Esophagus muscularis mucosa (tissue), 4 donors: ENCODE data around the gene ADGRG6. TPM values are rescaled to one million over a fixed set of nuclear protein-coding genes. Genes with fewer than 3 reads are reported as not detected.

Source experiments
- DNase-seq: peaks from one replicate; pipeline ENCODE4 v3.0.0-alpha.2; 2017; ENCODE audit errors: extremely low spot score
- H3K27ac ChIP-seq, 4 donors: fragments of 200-600 bp; sonication (generic); replicated peaks in 1 of 4; 1 replicate in 3 of 4; 2 replicates in 1 of 4; pipeline ENCODE4 v1.5.1; 2016 to 2019; ENCODE audit warnings: mild to moderate bottlenecking in 1 of 4
- H3K27me3 ChIP-seq, 4 donors: fragments of 200-600 bp; sonication (generic); one replicate each; pipeline versions ENCODE4 v1.5.1 to v1.6.0; 2016 to 2019
- H3K36me3 ChIP-seq, 4 donors: fragments of 200-600 bp; sonication (generic); one replicate each; pipeline ENCODE4 v1.5.1; 2016 to 2019
- H3K4me1 ChIP-seq, 4 donors: fragments of 200-600 bp; sonication (generic); one replicate each; pipeline ENCODE4 v1.5.1; 2016 to 2019
- H3K4me3 ChIP-seq, 4 donors: fragments of 200-600 bp; sonication (generic); 1 replicate in 2 of 4; 2 replicates in 2 of 4; pipeline ENCODE4 v1.5.1; 2016 to 2019; ENCODE audit warnings: mild to moderate bottlenecking in 4 of 4, moderate library complexity in 1 of 4
- H3K9me3 ChIP-seq, 4 donors: fragments of 200-600 bp; sonication (generic); 1 replicate in 3 of 4; 2 replicates in 1 of 4; pipeline ENCODE4 v1.5.1; 2016 to 2019
- EP300 ChIP-seq: sonication (generic); formaldehyde crosslinking; IDR thresholded peaks from one replicate; pipeline ENCODE4 v1.6.1; 2017; ENCODE audit warnings: antibody characterized with exemption
- POLR2A ChIP-seq: fragments of 450-650 bp; IDR thresholded peaks from one replicate; pipeline ENCODE4 v1.6.1; 2017; ENCODE audit warnings: antibody characterized with exemption, moderate library complexity, mild to moderate bottlenecking, low read depth
- POLR2AphosphoS5 ChIP-seq, 2 donors: sonication (generic); formaldehyde crosslinking; IDR thresholded peaks; one replicate each; pipeline ENCODE4 v1.6.1; 2017; ENCODE audit warnings: antibody characterized with exemption in 2 of 2
- WGBS: methylation state at CpG from one replicate; pipeline ENCODE4 v1.1.5; 2018; 5-methylcytosine and 5-hydroxymethylcytosine counted together
- intact Hi-C: fragments of 100-400 bp; cut with DNase I; formaldehyde crosslinking; loops from one replicate; pipeline ENCODE4 v1.15.1; 2023
- total RNA-seq, 4 donors: library from RNA; depleted of rRNA; stranded (reverse); fragments of >200 nt; gene quantifications; one replicate each; pipeline versions ENCODE4 v1.1.0 to v1.2.1, GENCODE V29; 2016
- TF ChIP-seq, protein P1 (sequence below), 3 experiments: fragments of 200-600 bp in 2 of 3; fragments of 450-650 bp in 1 of 3; sonication (generic) in 2 of 3; IDR thresholded peaks; one replicate each; pipeline ENCODE4 v1.5.1; 2017 to 2019; ENCODE audit warnings: antibody characterized with exemption in 3 of 3, mild to moderate bottlenecking in 2 of 3, moderate library complexity in 1 of 3

Gene ADGRG6
- total RNA-seq, 4 donors from 2014 or later: 5.5 to 11.8 (median 8.0) TPM

DNA sequence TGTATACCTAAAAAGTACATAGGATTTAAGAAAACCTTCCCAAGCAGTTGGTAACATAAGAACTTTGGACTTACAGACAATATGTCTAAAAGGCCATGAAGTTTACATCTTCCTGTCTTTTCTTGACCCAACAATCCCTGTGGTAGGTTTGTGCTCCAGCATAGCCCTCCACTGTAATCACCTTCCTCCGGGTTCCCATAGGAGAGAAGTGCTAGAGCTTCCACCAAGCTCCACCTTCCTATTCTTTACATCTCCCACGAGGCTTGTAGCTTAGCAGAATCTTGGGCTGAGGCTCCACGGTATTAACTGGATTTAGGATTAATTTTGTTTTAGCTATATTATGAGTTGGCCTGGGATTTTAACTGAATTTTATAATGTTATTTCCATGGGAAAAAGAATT is 23.3 kb downstream of the ADGRG6 start:
- Histone ChIP-seq H3K36me3 (no peaks in the 10 kb centered on the region), H3K27ac (no peak overlapping the region), H3K27me3 (no peaks in the 10 kb centered on the region), H3K9me3 (no peaks in the 10 kb centered on the region), H3K4me1 (no peaks in the 10 kb centered on the region), H3K4me3 (no peak overlapping the region)
- intact Hi-C loops: no loop called here
- no peak for TF ChIP-seq POLR2A
- no peak for TF ChIP-seq POLR2AphosphoS5 (IDR thresholded peaks at IDR 0.05)
- no peak for TF ChIP-seq EP300
- TF ChIP-seq, protein P1, sequence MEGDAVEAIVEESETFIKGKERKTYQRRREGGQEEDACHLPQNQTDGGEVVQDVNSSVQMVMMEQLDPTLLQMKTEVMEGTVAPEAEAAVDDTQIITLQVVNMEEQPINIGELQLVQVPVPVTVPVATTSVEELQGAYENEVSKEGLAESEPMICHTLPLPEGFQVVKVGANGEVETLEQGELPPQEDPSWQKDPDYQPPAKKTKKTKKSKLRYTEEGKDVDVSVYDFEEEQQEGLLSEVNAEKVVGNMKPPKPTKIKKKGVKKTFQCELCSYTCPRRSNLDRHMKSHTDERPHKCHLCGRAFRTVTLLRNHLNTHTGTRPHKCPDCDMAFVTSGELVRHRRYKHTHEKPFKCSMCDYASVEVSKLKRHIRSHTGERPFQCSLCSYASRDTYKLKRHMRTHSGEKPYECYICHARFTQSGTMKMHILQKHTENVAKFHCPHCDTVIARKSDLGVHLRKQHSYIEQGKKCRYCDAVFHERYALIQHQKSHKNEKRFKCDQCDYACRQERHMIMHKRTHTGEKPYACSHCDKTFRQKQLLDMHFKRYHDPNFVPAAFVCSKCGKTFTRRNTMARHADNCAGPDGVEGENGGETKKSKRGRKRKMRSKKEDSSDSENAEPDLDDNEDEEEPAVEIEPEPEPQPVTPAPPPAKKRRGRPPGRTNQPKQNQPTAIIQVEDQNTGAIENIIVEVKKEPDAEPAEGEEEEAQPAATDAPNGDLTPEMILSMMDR (IDR thresholded peaks at IDR 0.05): no peak
- DNase-seq: no peak
- whole genome bisulfite sequencing: 80% methylated on average over 3 of the region's 3 CpGs

DNA sequence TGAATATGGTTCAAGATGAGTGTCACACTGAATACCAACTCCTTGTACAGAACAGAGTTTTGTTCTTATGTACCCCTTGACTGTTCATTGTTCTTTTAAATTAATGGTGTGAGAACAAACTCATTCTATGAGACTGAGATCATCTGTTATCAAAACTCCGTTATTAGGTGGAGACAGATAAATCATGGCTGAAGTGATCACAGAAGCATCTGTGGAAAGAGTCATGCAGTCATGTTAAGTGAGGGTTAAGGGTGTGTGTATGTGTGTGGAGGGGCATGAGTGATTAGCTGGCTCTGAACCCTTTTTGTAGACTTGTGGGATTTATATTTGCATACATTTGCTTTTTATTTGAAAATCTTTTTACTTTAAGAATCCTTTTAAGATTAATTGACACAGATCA is 24.7 kb downstream of the ADGRG6 start:
- Histone ChIP-seq H3K9me3 (no peaks in the 10 kb centered on the region), H3K36me3 (no peaks in the 10 kb centered on the region), H3K27ac (no peak overlapping the region), H3K4me1 (no peaks in the 10 kb centered on the region), H3K4me3 (no peak overlapping the region), H3K27me3 (no peaks in the 10 kb centered on the region)
- intact Hi-C loops: no loop called here
- TF ChIP-seq POLR2AphosphoS5 (IDR thresholded peaks at IDR 0.05) (no peak), POLR2A (no peak), EP300 (no peak)
- TF ChIP-seq, protein P1 (IDR thresholded peaks at IDR 0.05): no peak
- no peak for DNase-seq
- WGBS: 56% methylated on average over 1 of the region's 1 CpG

DNA sequence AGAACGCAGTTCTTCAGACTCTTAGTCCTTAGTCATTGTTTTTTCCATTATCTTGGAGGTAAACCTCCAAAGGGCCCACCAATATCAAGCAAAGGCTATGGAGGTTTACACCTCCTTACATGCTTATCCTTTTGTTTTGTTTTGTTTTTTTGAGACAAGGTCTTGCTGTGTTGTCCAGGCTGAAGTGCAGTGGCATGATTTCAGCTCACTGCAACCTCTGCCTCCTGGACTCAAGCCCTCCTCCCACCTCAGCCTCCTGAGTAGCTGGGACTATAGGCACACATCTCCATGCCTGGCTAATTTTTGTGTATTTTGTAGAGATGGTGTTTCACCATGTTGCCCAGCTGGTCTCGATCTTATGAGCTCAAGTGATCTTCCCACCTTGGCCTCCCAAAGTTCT is 26.3 kb downstream of the ADGRG6 start:
- WGBS: 89% methylated on average over 2 of the region's 2 CpGs
- H3K9me3 ChIP-seq: no peaks in the 10 kb centered on the region
- TF ChIP-seq EP300: no peak
- TF ChIP-seq POLR2AphosphoS5 (IDR thresholded peaks at IDR 0.05): no peak
- TF ChIP-seq, protein P1 (IDR thresholded peaks at IDR 0.05): no peak
- TF ChIP-seq POLR2A: no peak
- no peak overlapping the region for H3K4me3 ChIP-seq
- H3K4me1 ChIP-seq: no peaks in the 10 kb centered on the region
- no peak overlapping the region for H3K27ac ChIP-seq
- no peak for DNase-seq
- H3K36me3 ChIP-seq: no peaks in the 10 kb centered on the region
- H3K27me3 ChIP-seq: no peaks in the 10 kb centered on the region
- intact Hi-C loops: no loop called here

DNA sequence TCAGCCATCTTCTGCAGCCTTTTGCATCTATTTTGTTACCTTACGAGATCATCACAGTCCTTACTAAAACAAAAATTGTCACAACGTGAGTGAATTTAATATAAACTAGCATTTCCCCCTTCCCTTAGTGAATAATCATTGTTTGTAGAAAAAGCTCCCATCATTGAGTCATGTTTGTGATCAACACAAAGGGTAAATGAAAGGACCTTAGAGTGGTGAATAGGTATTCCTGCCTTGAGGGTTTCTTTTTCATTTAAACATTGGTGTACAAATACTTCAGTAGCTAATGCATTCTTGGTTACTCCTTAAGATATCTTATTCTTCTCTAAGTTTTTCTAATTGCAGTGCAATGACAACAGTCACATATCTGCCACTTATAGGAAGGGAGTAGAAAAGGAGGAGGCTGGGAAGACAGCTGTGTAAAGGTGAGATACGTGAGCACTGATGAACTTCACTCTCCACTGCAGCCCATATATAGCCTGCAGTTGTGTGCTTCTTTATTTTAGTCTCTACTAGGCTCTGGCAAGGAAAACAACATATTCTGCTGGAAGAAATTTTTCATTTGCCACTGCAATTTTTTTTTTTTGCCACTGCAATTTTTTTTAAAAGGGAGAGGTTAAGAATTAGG is 27.8 kb downstream of the ADGRG6 start:
- H3K9me3 ChIP-seq: no peaks in the 10 kb centered on the region
- H3K27ac ChIP-seq: no peak overlapping the region
- no peak for TF ChIP-seq POLR2AphosphoS5 (IDR thresholded peaks at IDR 0.05)
- no peak for TF ChIP-seq POLR2A
- TF ChIP-seq, protein P1 (IDR thresholded peaks at IDR 0.05): no peak
- no peak for TF ChIP-seq EP300
- no peak overlapping the region for H3K4me3 ChIP-seq
- no peak for DNase-seq
- no peaks in the 10 kb centered on the region for H3K36me3 ChIP-seq
- H3K27me3 ChIP-seq: no peaks in the 10 kb centered on the region
- 75% methylated on average over 3 of the region's 3 CpGs for WGBS
- no peaks in the 10 kb centered on the region for H3K4me1 ChIP-seq
- intact Hi-C loops: no loop called here

- DNase-seq: no peak
- no peaks in the 10 kb centered on the region for H3K9me3 ChIP-seq
- intact Hi-C loops: no loop called here
- no peaks in the 10 kb centered on the region for H3K4me1 ChIP-seq
- H3K36me3 ChIP-seq: no peaks in the 10 kb centered on the region
- no peak overlapping the region for H3K27ac ChIP-seq
- no peaks in the 10 kb centered on the region for H3K27me3 ChIP-seq
- 83% methylated on average over 2 of the region's 2 CpGs for WGBS
- H3K4me3 ChIP-seq: no peak overlapping the region
- TF ChIP-seq, protein P1 (IDR thresholded peaks at IDR 0.05): no peak
- TF ChIP-seq POLR2A (no peak), POLR2AphosphoS5 (IDR thresholded peaks at IDR 0.05) (no peak), EP300 (no peak)
Measured at GRCh38 chr6:142331075-142331551, 29.3 kb downstream of the ADGRG6 start.
